GM12878 (cell line): ENCODE measurements around the gene PLET1. TPM values are rescaled to one million over a fixed set of nuclear protein-coding genes. Genes with fewer than 3 reads are reported as not detected.

Source experiments
- ATF7 ChIP-seq: fragments of 450-650 bp; IDR thresholded peaks from 2 replicates; pipeline ENCODE4 v1.6.1; 2016; ENCODE audit warnings: low read depth, mild to moderate bottlenecking
- BCL11A ChIP-seq: IDR thresholded peaks from 2 replicates; pipeline ENCODE4 v1.6.1; 2011; ENCODE audit warnings: low read depth, low read length
- IKZF2 ChIP-seq, 2 experiments: fragments of 450-650 bp; IDR thresholded peaks; 2 replicates each; pipeline ENCODE4 v1.6.1; 2017; ENCODE audit warnings: mild to moderate bottlenecking in 2 of 2, moderate library complexity in 2 of 2
- KAT2A ChIP-seq: conservative IDR thresholded peaks from 2 replicates; pipeline ENCODE4 v1.6.1; 2011; ENCODE audit warnings: low read depth, low read length; ENCODE audit not compliant: control insufficient read depth
- MTA2 ChIP-seq: fragments of 450-650 bp; IDR thresholded peaks from 2 replicates; pipeline ENCODE4 v1.6.1; 2016; ENCODE audit warnings: low read depth, mild to moderate bottlenecking, moderate library complexity
- MYB ChIP-seq: fragments of 150-350 bp; IDR thresholded peaks from 2 replicates; pipeline ENCODE4 v1.6.1; 2014; ENCODE audit warnings: mild to moderate bottlenecking, low read depth, low read length, borderline replicate concordance
- ZNF217 ChIP-seq: fragments of 450-650 bp; IDR thresholded peaks from 2 replicates; pipeline ENCODE4 v1.6.1; 2017; ENCODE audit warnings: antibody characterized with exemption, mild to moderate bottlenecking
- ZNF24 ChIP-seq: fragments of 450-650 bp; IDR thresholded peaks from 2 replicates; pipeline ENCODE4 v1.6.1; 2017; ENCODE audit warnings: antibody characterized with exemption, mild to moderate bottlenecking
- polyA plus RNA-seq, 11 experiments: library from polyadenylated mRNA; depleted of rRNA in 4 of 11; unstranded in 6 of 11; stranded (reverse) in 5 of 11; fragments of >200 nt; fragmentation: Nextera tagmentation in 4 of 11; fragmentation: Illumina TruSeq in 1 of 11; extraction: Ambion mirVana in 4 of 11; extraction: Trizol in 1 of 11; gene quantifications; 1 replicate in 1 of 11; 2 replicates in 10 of 11; pipeline versions ENCODE4 v1.2.1 to v1.2.3, GENCODE V29; 2011 to 2016; ENCODE audit warnings: inconsistent platforms in 2 of 11, missing spikeins in 2 of 11, low read depth in 1 of 11
- total RNA-seq, 4 experiments: library from RNA; depleted of rRNA in 3 of 4; stranded (reverse); fragments of >200 nt in 3 of 4; fragmentation: Illumina TruSeq in 1 of 4; extraction: Trizol in 1 of 4; gene quantifications; 2 replicates each; pipeline versions ENCODE4 v1.2.1 to v1.2.3, GENCODE V29; 2013 to 2021
- TF ChIP-seq, protein P1 (sequence below): fragments of 450-650 bp; formaldehyde crosslinking; IDR thresholded peaks from 2 replicates; pipeline ENCODE4 v1.4.0; 2020; ENCODE audit warnings: mild to moderate bottlenecking, moderate library complexity
- TF ChIP-seq, protein P2 (sequence below): fragments of 450-650 bp; IDR thresholded peaks from 2 replicates; pipeline ENCODE4 v1.6.1; 2017; ENCODE audit warnings: mild to moderate bottlenecking, moderate library complexity
- TF ChIP-seq, protein P3 (sequence below): fragments of 450-650 bp; IDR thresholded peaks from 2 replicates; pipeline ENCODE4 v1.6.1; 2017; ENCODE audit warnings: mild to moderate bottlenecking
- TF ChIP-seq, protein P4 (sequence below): fragments of 150-350 bp; IDR thresholded peaks from 2 replicates; pipeline ENCODE4 v1.6.1; 2016; ENCODE audit warnings: low read depth, low read length

The PLET1 gene
- total and polyA plus RNA-seq, 10 of the 15 experiments (the other 5 are each of a cell fraction or from before 2014, with no cell fraction given): not detected

DNA sequence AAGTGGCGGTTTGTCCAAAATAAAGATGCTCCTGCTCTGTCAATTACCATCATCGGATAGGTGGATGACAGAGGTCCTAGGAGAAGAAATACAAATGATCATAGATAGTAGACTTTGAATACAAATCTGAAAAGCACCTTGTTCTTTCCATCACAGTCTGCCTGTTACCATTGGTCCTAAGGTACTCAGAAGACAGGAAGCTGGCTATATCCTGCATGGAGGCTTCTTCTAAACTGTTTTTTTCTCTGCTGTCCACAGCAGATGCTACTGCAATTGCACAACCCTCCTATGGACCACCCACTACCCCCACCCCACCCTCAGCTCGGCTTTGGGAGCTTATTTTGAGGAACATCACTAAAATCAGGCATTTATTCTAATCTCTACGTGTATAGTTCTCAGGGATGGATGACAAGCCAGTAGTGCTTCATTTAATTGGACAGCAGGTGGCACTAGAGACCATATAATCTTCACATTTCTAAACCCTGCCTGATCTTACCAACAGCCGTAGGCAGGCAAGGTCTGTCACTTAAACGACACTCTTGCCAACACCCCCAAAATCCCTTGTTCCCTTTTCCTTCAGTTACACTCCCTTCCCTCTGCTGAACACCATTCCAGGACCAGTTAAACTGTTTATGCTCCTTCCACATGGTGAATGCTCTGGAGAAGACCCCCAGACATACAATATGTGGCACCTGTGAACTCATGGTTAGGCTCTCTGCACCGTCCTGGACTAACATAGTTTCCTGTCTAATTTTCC, 41.0 kb downstream of the PLET1 start (continued):
- TF ChIP-seq, protein P1, sequence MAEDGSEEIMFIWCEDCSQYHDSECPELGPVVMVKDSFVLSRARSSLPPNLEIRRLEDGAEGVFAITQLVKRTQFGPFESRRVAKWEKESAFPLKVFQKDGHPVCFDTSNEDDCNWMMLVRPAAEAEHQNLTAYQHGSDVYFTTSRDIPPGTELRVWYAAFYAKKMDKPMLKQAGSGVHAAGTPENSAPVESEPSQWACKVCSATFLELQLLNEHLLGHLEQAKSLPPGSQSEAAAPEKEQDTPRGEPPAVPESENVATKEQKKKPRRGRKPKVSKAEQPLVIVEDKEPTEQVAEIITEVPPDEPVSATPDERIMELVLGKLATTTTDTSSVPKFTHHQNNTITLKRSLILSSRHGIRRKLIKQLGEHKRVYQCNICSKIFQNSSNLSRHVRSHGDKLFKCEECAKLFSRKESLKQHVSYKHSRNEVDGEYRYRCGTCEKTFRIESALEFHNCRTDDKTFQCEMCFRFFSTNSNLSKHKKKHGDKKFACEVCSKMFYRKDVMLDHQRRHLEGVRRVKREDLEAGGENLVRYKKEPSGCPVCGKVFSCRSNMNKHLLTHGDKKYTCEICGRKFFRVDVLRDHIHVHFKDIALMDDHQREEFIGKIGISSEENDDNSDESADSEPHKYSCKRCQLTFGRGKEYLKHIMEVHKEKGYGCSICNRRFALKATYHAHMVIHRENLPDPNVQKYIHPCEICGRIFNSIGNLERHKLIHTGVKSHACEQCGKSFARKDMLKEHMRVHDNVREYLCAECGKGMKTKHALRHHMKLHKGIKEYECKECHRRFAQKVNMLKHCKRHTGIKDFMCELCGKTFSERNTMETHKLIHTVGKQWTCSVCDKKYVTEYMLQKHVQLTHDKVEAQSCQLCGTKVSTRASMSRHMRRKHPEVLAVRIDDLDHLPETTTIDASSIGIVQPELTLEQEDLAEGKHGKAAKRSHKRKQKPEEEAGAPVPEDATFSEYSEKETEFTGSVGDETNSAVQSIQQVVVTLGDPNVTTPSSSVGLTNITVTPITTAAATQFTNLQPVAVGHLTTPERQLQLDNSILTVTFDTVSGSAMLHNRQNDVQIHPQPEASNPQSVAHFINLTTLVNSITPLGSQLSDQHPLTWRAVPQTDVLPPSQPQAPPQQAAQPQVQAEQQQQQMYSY: no peak
- TF ChIP-seq MTA2: no peak
- TF ChIP-seq, protein P2, sequence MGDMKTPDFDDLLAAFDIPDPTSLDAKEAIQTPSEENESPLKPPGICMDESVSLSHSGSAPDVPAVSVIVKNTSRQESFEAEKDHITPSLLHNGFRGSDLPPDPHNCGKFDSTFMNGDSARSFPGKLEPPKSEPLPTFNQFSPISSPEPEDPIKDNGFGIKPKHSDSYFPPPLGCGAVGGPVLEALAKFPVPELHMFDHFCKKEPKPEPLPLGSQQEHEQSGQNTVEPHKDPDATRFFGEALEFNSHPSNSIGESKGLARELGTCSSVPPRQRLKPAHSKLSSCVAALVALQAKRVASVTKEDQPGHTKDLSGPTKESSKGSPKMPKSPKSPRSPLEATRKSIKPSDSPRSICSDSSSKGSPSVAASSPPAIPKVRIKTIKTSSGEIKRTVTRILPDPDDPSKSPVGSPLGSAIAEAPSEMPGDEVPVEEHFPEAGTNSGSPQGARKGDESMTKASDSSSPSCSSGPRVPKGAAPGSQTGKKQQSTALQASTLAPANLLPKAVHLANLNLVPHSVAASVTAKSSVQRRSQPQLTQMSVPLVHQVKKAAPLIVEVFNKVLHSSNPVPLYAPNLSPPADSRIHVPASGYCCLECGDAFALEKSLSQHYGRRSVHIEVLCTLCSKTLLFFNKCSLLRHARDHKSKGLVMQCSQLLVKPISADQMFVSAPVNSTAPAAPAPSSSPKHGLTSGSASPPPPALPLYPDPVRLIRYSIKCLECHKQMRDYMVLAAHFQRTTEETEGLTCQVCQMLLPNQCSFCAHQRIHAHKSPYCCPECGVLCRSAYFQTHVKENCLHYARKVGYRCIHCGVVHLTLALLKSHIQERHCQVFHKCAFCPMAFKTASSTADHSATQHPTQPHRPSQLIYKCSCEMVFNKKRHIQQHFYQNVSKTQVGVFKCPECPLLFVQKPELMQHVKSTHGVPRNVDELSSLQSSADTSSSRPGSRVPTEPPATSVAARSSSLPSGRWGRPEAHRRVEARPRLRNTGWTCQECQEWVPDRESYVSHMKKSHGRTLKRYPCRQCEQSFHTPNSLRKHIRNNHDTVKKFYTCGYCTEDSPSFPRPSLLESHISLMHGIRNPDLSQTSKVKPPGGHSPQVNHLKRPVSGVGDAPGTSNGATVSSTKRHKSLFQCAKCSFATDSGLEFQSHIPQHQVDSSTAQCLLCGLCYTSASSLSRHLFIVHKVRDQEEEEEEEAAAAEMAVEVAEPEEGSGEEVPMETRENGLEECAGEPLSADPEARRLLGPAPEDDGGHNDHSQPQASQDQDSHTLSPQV: no peak
- TF ChIP-seq IKZF2 (IDR thresholded peaks at IDR 0.05): no peak
- TF ChIP-seq ZNF24: no peak
- TF ChIP-seq ZNF217: no peak
- no peak for TF ChIP-seq KAT2A
- TF ChIP-seq BCL11A: no peak
- no peak for TF ChIP-seq MYB
- TF ChIP-seq, protein P3, sequence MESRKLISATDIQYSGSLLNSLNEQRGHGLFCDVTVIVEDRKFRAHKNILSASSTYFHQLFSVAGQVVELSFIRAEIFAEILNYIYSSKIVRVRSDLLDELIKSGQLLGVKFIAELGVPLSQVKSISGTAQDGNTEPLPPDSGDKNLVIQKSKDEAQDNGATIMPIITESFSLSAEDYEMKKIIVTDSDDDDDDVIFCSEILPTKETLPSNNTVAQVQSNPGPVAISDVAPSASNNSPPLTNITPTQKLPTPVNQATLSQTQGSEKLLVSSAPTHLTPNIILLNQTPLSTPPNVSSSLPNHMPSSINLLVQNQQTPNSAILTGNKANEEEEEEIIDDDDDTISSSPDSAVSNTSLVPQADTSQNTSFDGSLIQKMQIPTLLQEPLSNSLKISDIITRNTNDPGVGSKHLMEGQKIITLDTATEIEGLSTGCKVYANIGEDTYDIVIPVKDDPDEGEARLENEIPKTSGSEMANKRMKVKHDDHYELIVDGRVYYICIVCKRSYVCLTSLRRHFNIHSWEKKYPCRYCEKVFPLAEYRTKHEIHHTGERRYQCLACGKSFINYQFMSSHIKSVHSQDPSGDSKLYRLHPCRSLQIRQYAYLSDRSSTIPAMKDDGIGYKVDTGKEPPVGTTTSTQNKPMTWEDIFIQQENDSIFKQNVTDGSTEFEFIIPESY: no peak
- no peak for TF ChIP-seq ATF7
- TF ChIP-seq, protein P4, sequence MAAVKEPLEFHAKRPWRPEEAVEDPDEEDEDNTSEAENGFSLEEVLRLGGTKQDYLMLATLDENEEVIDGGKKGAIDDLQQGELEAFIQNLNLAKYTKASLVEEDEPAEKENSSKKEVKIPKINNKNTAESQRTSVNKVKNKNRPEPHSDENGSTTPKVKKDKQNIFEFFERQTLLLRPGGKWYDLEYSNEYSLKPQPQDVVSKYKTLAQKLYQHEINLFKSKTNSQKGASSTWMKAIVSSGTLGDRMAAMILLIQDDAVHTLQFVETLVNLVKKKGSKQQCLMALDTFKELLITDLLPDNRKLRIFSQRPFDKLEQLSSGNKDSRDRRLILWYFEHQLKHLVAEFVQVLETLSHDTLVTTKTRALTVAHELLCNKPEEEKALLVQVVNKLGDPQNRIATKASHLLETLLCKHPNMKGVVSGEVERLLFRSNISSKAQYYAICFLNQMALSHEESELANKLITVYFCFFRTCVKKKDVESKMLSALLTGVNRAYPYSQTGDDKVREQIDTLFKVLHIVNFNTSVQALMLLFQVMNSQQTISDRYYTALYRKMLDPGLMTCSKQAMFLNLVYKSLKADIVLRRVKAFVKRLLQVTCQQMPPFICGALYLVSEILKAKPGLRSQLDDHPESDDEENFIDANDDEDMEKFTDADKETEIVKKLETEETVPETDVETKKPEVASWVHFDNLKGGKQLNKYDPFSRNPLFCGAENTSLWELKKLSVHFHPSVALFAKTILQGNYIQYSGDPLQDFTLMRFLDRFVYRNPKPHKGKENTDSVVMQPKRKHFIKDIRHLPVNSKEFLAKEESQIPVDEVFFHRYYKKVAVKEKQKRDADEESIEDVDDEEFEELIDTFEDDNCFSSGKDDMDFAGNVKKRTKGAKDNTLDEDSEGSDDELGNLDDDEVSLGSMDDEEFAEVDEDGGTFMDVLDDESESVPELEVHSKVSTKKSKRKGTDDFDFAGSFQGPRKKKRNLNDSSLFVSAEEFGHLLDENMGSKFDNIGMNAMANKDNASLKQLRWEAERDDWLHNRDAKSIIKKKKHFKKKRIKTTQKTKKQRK: no peak
- TF ChIP-seq, all 136 proteins: peak for 6
